ENCODE measurements around the gene ZNF544.
"Not testable (repeated sequence)": the region's sequence is repeated elsewhere in the genome, so short reads cannot be mapped to it uniquely, and the experiment has no call there.

The ZNF544 gene

GRCh38 chr19:58258259-58258658 is 29.5 kb downstream of the ZNF544 start:
- H4K91ac ChIP-seq (ENCODE audit: low read depth, low read length); H2BK5ac ChIP-seq (ENCODE audit: low read depth, low read length, poor library complexity); H3K14ac ChIP-seq (ENCODE audit: low read length); H3K4ac ChIP-seq (ENCODE audit: low read depth, low read length); H3K27me3 ChIP-seq (ENCODE audit: insufficient read depth, low read length); H2AFZ ChIP-seq (ENCODE audit: insufficient read depth, low read length, poor library complexity); H3K18ac ChIP-seq (ENCODE audit: low read length); H3K79me2 ChIP-seq (ENCODE audit: control insufficient read depth, insufficient read depth, low read length, poor library complexity); H3K23ac ChIP-seq (ENCODE audit: low read length); H3K4me2 ChIP-seq (ENCODE audit: low read length); H4K8ac ChIP-seq (ENCODE audit: low read depth, low read length); H2BK12ac ChIP-seq (ENCODE audit: low read length); DNase-seq; H2AK5ac ChIP-seq (ENCODE audit: low read length); H3K9ac ChIP-seq (ENCODE audit: low read length); H3K27ac ChIP-seq (ENCODE audit: low read depth, low read length); H3K79me1 ChIP-seq (ENCODE audit: low read length); H3K4me1 ChIP-seq (ENCODE audit: control insufficient read depth in 1 of 2, insufficient read depth in 2 of 2, low read length in 2 of 2); H2BK120ac ChIP-seq (ENCODE audit: insufficient read depth, low read length, poor library complexity); H4K12ac ChIP-seq (ENCODE audit: low read depth, low read length): not testable (repeated sequence)
- H3K9me3 ChIP-seq (ENCODE audit: insufficient read depth, low read depth, low read length), result peaks cover 69% of the 10 kb centered on the region
- peak overlapping the region; percentile 48 for H3K4me3 ChIP-seq (ENCODE audit: low read depth, low read length)
- WGBS (ENCODE audit: extremely low coverage, insufficient coverage, insufficient read length), result no CpG with 5 or more reads among the region's 4 CpGs
- peaks cover 58 to 89% of the 10 kb centered on the region in 2 experiments for H3K36me3 ChIP-seq (ENCODE audit: control insufficient read depth in 1 of 2, insufficient read depth in 2 of 2, low read length in 2 of 2)

GRCh38 chr19:58261600-58261967 is 32.9 kb downstream of the ZNF544 start:
- Histone ChIP-seq H3K14ac (ENCODE audit: low read length) (no peak overlapping the region), H2AFZ (ENCODE audit: insufficient read depth, low read length, poor library complexity) (no peak overlapping the region), H3K9me3 (ENCODE audit: insufficient read depth, low read depth, low read length) (peaks cover 79% of the 10 kb centered on the region), H3K4me3 (ENCODE audit: low read depth, low read length) (no peak overlapping the region), H3K4me1 (ENCODE audit: control insufficient read depth in 1 of 2, insufficient read depth in 2 of 2, low read length in 2 of 2) (no peaks in the 10 kb centered on the region), H4K8ac (ENCODE audit: low read depth, low read length) (no peak overlapping the region), H4K91ac (ENCODE audit: low read depth, low read length) (no peak overlapping the region), H3K18ac (ENCODE audit: low read length) (no peak overlapping the region), H3K79me2 (ENCODE audit: control insufficient read depth, insufficient read depth, low read length, poor library complexity) (no peaks in the 10 kb centered on the region), H2BK5ac (ENCODE audit: low read depth, low read length, poor library complexity) (no peak overlapping the region), H2BK12ac (ENCODE audit: low read length) (no peak overlapping the region), H2BK120ac (ENCODE audit: insufficient read depth, low read length, poor library complexity) (no peak overlapping the region), H3K4ac (ENCODE audit: low read depth, low read length) (no peak overlapping the region), H3K36me3 (ENCODE audit: control insufficient read depth in 1 of 2, insufficient read depth in 2 of 2, low read length in 2 of 2) (peaks cover 59 to 83% of the 10 kb centered on the region in 2 experiments), H2AK5ac (ENCODE audit: low read length) (no peak overlapping the region), H3K79me1 (ENCODE audit: low read length) (no peaks in the 10 kb centered on the region), H3K27me3 (ENCODE audit: insufficient read depth, low read length) (no peaks in the 10 kb centered on the region), H3K23ac (ENCODE audit: low read length) (no peak overlapping the region), H3K9ac (ENCODE audit: low read length) (no peak overlapping the region), H3K4me2 (ENCODE audit: low read length) (no peak overlapping the region), H3K27ac (ENCODE audit: low read depth, low read length) (no peak overlapping the region), H4K12ac (ENCODE audit: low read depth, low read length) (no peak overlapping the region)
- no peak for DNase-seq
- no CpG with 5 or more reads among the region's 3 CpGs for WGBS (ENCODE audit: extremely low coverage, insufficient coverage, insufficient read length)

GRCh38 chr19:58261968-58262921 is 33.5 kb downstream of the ZNF544 start:
- no peaks in the 10 kb centered on the region for H3K79me2 ChIP-seq (ENCODE audit: control insufficient read depth, insufficient read depth, low read length, poor library complexity)
- no CpG with 5 or more reads among the region's 19 CpGs for WGBS (ENCODE audit: extremely low coverage, insufficient coverage, insufficient read length)
- H3K9me3 ChIP-seq (ENCODE audit: insufficient read depth, low read depth, low read length), result peaks cover 81% of the 10 kb centered on the region
- H3K27ac ChIP-seq (ENCODE audit: low read depth, low read length), result no peak overlapping the region
- H3K27me3 ChIP-seq (ENCODE audit: insufficient read depth, low read length), result no peaks in the 10 kb centered on the region
- no peaks in the 10 kb centered on the region for H3K79me1 ChIP-seq (ENCODE audit: low read length)
- H2BK5ac ChIP-seq (ENCODE audit: low read depth, low read length, poor library complexity), result no peak overlapping the region
- H3K18ac ChIP-seq (ENCODE audit: low read length), result no peak overlapping the region
- no peak overlapping the region for H4K8ac ChIP-seq (ENCODE audit: low read depth, low read length)
- no peaks in the 10 kb centered on the region for H3K4me1 ChIP-seq (ENCODE audit: control insufficient read depth in 1 of 2, insufficient read depth in 2 of 2, low read length in 2 of 2)
- H2AFZ ChIP-seq (ENCODE audit: insufficient read depth, low read length, poor library complexity), result no peak overlapping the region
- H3K9ac ChIP-seq (ENCODE audit: low read length), result no peak overlapping the region
- no peak overlapping the region for H2BK12ac ChIP-seq (ENCODE audit: low read length)
- H3K4ac ChIP-seq (ENCODE audit: low read depth, low read length), result no peak overlapping the region
- H2AK5ac ChIP-seq (ENCODE audit: low read length), result no peak overlapping the region
- DNase-seq, result no peak
- no peak overlapping the region for H3K14ac ChIP-seq (ENCODE audit: low read length)
- H3K36me3 ChIP-seq (ENCODE audit: control insufficient read depth in 1 of 2, insufficient read depth in 2 of 2, low read length in 2 of 2), result peaks cover 59 to 79% of the 10 kb centered on the region in 2 experiments
- H3K4me2 ChIP-seq (ENCODE audit: low read length), result no peak overlapping the region
- H4K91ac ChIP-seq (ENCODE audit: low read depth, low read length), result no peak overlapping the region
- H2BK120ac ChIP-seq (ENCODE audit: insufficient read depth, low read length, poor library complexity), result no peak overlapping the region
- no peak overlapping the region for H4K12ac ChIP-seq (ENCODE audit: low read depth, low read length)
- H3K4me3 ChIP-seq (ENCODE audit: low read depth, low read length), result no peak overlapping the region
- H3K23ac ChIP-seq (ENCODE audit: low read length), result no peak overlapping the region

GRCh38 chr19:58262922-58263296 is 34.2 kb downstream of the ZNF544 start:
- H2BK120ac ChIP-seq (ENCODE audit: insufficient read depth, low read length, poor library complexity), result no peak overlapping the region
- H3K79me1 ChIP-seq (ENCODE audit: low read length), result no peaks in the 10 kb centered on the region
- H3K4me3 ChIP-seq (ENCODE audit: low read depth, low read length), result no peak overlapping the region
- no peak overlapping the region for H3K18ac ChIP-seq (ENCODE audit: low read length)
- H3K4me1 ChIP-seq (ENCODE audit: control insufficient read depth in 1 of 2, insufficient read depth in 2 of 2, low read length in 2 of 2), result no peaks in the 10 kb centered on the region
- H2BK5ac ChIP-seq (ENCODE audit: low read depth, low read length, poor library complexity), result no peak overlapping the region
- H4K8ac ChIP-seq (ENCODE audit: low read depth, low read length), result no peak overlapping the region
- H3K14ac ChIP-seq (ENCODE audit: low read length), result no peak overlapping the region
- H4K91ac ChIP-seq (ENCODE audit: low read depth, low read length), result no peak overlapping the region
- peaks cover 57 to 72% of the 10 kb centered on the region in 2 experiments for H3K36me3 ChIP-seq (ENCODE audit: control insufficient read depth in 1 of 2, insufficient read depth in 2 of 2, low read length in 2 of 2)
- no peak overlapping the region for H3K27ac ChIP-seq (ENCODE audit: low read depth, low read length)
- no peaks in the 10 kb centered on the region for H3K79me2 ChIP-seq (ENCODE audit: control insufficient read depth, insufficient read depth, low read length, poor library complexity)
- H3K4ac ChIP-seq (ENCODE audit: low read depth, low read length), result no peak overlapping the region
- no peak overlapping the region for H4K12ac ChIP-seq (ENCODE audit: low read depth, low read length)
- no peaks in the 10 kb centered on the region for H3K27me3 ChIP-seq (ENCODE audit: insufficient read depth, low read length)
- H3K23ac ChIP-seq (ENCODE audit: low read length), result no peak overlapping the region
- DNase-seq, result no peak
- H3K4me2 ChIP-seq (ENCODE audit: low read length), result no peak overlapping the region
- H2AK5ac ChIP-seq (ENCODE audit: low read length), result no peak overlapping the region
- H2AFZ ChIP-seq (ENCODE audit: insufficient read depth, low read length, poor library complexity), result no peak overlapping the region
- H3K9ac ChIP-seq (ENCODE audit: low read length), result no peak overlapping the region
- no peak overlapping the region for H2BK12ac ChIP-seq (ENCODE audit: low read length)
- H3K9me3 ChIP-seq (ENCODE audit: insufficient read depth, low read depth, low read length), result peaks cover 78% of the 10 kb centered on the region
- no CpG with 5 or more reads among the region's 7 CpGs for WGBS (ENCODE audit: extremely low coverage, insufficient coverage, insufficient read length)

All from trophoblast cell (in vitro differentiated cells and primary cell).